HG02973 (cell line): ENCODE measurements around the gene FARP2.

Experiments
- ATAC-seq: cut with Tn5 transposase; IDR thresholded peaks from one replicate; pipeline ENCODE4 v1.9.1; 2021; ENCODE audit warnings: moderate library complexity; ENCODE audit not compliant: unreplicated experiment

Gene FARP2

GRCh38 chr2:241325257-241325656 is 30.8 kb upstream of the FARP2 start:
- no peak for ATAC-seq

- no peak for ATAC-seq
Measured at GRCh38 chr2:241329669-241330615, 26.1 kb upstream of the FARP2 start.

GRCh38 chr2:241330616-241330981 is 25.5 kb upstream of the FARP2 start:
- no peak for ATAC-seq

GRCh38 chr2:241334813-241335212 is 21.3 kb upstream of the FARP2 start:
- ATAC-seq, result no peak

DNA sequence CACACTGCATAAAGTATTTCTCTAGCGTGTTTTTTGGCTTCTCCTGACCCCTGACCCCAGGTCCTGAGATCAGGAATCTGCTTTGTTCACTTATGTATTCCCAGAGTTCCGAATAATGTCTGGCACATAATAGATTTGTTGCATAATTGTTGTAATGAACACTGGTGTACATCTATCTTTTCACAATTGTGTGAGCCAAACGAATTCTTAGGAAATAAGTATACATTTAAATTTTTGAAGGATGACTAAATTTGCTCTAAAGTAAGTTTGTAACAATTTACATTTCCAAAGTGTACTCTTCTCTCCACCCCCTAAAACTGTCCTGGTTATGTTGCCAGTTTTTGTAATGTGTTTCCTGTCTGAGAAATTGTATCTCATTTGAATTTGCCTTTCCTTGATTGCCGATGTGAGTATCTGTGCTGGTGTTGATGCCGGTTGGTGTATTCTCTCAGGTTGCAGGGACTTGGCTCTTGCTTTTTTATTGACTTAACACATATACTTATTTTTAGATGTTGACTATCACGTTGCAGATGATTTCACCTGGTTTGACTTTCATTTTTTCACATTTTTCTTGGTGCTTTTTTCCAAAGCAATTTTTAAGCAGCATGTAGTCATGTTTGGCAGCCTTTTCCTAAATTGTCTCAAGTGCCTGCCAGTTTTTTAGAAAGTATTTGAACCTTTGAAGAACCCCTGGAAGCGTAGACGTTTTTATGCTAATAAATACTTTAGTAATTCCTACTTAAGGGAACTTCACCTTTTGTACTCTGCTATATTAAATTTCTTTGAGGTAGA is 16.1 kb upstream of the FARP2 start:
- no peak for ATAC-seq

DNA sequence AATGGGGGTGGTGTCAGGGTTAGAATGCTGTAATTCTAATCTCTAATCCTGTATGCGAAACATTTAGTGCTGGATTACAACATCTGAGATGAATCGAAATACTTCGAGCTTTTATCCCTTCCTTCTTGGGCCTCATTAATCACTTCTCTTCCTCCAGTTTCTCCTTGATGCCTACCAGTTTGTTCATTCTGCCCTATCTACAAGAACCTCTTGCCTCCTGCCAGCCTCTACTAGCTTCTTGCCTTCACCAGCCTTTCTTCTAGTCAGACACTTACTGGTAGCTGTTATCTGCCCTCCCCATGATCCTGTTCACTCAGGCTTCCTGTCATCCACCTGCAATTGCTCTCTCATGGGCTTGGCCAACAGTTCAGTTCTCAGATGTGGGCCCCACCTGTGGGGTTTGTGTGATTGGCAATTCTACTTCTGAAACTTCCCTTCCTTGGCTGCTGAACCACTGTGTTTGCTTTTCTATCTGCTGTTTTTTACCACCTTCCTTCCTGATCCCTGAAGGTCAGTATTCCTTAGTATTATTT is 15.4 kb upstream of the FARP2 start:
- ATAC-seq, result no peak

- ATAC-seq, result no peak
Measured at GRCh38 chr2:241344925-241345651, 11.0 kb upstream of the FARP2 start.

DNA sequence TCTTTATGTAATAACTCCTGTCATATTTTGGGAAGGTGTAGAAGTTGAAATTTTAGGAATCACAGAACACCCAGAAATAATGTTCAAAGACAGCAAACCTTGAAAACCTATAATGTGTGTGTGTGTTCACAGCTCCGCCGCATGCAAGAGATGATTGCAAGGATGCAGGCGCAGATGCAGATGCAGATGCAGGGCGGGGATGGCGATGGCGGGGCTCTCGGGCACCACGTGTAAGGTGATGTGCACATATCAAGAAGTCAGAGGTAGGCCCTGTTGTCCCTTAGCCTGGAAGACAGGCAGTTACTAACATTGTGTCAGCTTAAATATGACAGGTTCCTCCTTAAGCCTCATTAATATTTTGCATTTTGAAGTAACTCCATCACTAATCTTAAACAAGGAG is 6.1 kb upstream of the FARP2 start:
- no peak for ATAC-seq

GRCh38 chr2:241350530-241350877 is 5.6 kb upstream of the FARP2 start:
- no peak for ATAC-seq

DNA sequence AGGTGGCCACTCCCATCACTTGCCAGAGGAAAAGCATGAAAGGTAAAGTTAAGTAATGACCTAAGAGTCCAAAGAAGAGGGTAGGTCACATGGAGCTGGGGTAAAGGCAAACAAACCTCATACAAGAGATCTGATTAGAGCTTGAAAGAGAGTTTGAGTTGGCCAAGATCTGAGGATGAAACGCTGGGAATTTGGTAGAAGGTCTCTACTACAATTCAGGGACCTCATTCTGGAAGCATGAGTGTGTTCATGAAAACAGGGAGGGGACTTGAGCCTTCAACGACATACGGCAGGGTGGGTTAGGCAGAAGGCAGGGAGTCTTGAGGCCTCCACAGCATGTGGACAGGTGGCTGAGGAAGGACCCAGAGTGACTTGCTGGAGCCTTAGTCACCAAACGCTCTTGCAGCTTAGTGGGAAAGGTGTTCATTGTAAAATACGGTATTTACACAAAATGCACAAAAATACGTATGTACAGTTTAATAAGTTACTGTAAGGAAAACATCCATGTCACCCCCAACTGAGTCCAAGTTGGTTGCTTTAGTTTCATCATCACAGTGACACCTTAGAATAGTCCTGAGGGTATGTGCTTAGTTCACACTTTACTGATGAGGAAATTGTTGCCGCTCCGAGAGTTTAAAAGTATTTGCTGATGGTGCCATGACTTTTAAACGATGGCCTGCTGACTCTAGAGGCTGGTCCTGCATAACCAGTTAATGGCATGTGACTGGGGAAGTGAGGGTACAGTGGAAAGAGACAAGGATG is 5.0 kb upstream of the FARP2 start:
- ATAC-seq, result no peak

- no peak for ATAC-seq
Measured at GRCh38 chr2:241351640-241352031, 4.4 kb upstream of the FARP2 start.

GRCh38 chr2:241352227-241352626 is 3.9 kb upstream of the FARP2 start:
- ATAC-seq, result no peak

DNA sequence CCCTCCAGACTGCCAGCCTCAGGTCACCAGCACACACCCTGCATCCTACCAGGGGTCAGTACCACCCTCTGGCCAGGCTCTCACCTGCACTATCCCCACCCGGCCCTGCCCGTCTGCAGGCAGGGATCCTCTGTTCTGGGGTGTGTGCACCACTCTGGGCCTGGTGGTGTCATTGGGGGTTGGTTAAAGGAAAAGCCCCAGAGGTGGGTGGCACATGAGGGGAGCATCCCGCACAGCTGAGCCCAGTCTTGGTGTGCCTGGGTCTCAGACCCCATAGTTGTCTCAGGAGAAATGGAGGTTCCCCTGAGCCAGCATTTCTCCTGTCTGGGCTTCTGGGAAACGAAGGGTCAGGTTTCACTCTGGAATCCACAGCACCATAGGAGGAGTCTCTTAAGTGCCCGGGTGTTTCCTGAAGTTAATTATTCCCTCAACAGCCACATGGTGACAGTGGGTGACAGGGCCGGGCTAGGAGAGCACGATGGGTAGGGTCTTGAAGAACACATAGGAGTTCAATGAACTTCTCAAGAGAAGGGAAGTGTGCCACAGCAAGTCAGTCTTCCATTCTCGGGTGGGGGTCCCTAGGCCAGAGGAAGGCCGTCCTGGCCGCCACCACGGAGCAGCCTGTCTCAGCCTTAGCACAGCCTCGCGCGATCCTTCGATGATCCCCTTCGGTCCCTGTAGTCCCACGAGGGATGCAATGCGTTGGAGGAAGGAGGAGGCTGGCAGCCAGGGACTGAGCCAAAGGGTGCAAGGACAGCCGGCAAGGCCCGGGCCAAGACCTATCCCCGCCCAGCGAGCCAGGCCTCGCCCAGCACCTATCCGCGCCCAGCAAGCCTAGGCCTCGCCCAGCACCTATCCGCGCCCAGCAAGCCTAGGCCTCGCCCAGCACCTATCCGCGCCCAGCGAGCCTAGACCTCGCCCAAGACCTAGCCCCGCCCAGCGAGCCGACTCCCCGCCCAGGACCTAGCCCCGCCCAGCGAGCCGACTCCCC is 1.1 kb upstream of the FARP2 start:
- ATAC-seq, result no peak

DNA sequence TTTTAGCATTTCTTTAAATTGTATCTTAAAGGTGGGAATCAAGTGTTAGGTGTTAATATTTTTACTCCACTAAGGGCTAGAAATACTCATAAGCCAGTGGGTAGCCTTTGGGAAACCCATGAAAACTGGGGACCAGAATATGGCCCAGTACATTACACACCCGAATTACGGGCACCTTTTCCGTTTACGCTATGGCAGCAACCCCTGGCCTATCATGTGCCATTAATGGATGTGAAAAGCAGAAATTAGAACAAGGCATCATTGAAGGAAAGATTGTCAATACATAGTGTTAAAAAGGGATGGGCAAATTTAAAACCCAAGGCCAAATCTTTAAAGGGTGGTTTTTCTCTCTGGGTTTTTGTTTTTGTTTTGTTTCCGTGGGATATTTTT is 781 bp downstream of the FARP2 start:
- no peak for ATAC-seq

- no peak for ATAC-seq
Measured at GRCh38 chr2:241357531-241357930, 1.4 kb downstream of the FARP2 start.

DNA sequence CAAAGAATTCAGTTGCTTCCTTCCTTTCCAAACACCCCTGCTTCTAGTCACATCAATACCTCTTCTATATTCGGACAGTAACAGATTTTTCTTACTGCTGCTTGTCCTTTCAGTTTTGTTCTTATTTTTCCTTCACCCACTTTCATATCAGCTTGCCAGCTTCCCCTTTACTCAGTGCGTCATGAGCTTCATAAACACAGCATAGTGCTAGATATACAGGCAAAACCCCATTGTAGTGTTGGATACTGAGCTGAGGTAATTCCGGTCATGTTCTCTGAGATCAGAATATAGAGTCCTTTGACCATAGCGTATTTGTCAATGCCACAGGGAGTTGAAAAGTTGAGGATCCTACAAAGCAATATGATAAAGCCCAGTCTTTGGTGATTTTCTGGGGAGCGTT is 2.4 kb downstream of the FARP2 start:
- ATAC-seq, result peak; percentile 29

DNA sequence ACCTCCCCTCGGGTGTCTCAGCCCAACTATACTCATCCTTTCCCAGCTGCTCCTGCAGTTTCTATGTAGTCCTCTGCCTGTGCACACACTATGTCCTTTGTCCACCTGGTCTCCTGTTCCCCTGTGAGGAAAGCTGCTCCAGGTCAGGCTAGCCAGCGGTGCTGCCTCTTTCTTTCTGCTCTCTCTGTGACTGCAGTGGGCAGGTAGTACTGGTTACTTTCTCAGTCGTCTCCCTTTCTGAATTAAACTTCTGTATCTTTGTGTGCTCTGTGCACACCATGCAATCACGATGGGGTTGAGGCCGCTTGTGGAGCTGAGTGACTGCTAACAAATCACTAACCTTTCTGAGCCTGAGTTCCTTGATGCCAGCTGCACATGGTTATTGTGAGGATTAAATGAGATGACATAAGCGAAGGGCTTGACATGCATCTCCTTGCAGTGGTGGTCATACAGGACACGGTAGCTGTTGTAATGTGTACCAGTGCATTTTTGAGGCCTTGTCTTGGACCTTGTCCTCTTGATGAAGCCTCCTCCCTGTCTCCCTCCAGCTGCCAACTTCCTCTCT is 3.5 kb downstream of the FARP2 start:
- ATAC-seq, result no peak

GRCh38 chr2:241363426-241363825 is 7.3 kb downstream of the FARP2 start:
- ATAC-seq, result no peak

DNA sequence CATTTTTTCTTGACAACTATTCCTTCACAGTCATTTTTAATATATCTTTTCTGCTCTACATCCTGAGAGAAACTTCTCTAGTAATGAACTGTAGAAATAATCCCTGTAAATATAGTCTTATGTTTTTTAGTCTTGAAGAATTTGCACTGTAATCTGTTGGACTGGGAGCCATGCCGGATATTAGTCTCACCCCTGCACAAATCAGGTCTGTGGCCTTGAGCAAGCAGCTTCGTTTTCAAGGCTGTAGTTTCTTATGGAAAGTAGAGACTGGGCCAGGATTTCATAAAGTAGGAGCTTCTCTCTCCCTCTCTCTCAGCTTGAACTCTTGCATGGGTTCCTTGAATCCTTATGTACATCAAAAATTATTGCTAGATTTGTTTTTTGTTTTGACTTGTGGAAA is 8.7 kb downstream of the FARP2 start:
- no peak for ATAC-seq
